GM10248 (cell line): ENCODE results near the gene ICAM5.

ENCODE experiments used
- CTCF ChIA-PET: fragments of 300-600 bp; sonication (Branson Sonifier 250); formaldehyde crosslinking; extraction: SDS; loops from one replicate; lab custom pipeline; 2021; ENCODE audit warnings: antibody characterized with exemption; lab: Yijun Ruan, JAX
- POLR2A ChIA-PET: fragments of 350-650 bp; sonication (Branson Sonifier 250); formaldehyde crosslinking; extraction: SDS; loops from one replicate; lab custom pipeline; 2020; ENCODE audit warnings: antibody characterized with exemption; lab: Yijun Ruan, JAX
- DNase-seq: peaks from one replicate; pipeline ENCODE4 v3.0.0; 2012; ENCODE audit errors: extremely low spot score
- TF ChIP-seq, protein P1 (sequence below): IDR thresholded peaks from 2 replicates; pipeline ENCODE4 v1.5.1; 2012; ENCODE audit warnings: mild to moderate bottlenecking, low read depth; ENCODE audit errors: extremely low read depth, missing control alignments, control extremely low read depth

Gene ICAM5

DNA sequence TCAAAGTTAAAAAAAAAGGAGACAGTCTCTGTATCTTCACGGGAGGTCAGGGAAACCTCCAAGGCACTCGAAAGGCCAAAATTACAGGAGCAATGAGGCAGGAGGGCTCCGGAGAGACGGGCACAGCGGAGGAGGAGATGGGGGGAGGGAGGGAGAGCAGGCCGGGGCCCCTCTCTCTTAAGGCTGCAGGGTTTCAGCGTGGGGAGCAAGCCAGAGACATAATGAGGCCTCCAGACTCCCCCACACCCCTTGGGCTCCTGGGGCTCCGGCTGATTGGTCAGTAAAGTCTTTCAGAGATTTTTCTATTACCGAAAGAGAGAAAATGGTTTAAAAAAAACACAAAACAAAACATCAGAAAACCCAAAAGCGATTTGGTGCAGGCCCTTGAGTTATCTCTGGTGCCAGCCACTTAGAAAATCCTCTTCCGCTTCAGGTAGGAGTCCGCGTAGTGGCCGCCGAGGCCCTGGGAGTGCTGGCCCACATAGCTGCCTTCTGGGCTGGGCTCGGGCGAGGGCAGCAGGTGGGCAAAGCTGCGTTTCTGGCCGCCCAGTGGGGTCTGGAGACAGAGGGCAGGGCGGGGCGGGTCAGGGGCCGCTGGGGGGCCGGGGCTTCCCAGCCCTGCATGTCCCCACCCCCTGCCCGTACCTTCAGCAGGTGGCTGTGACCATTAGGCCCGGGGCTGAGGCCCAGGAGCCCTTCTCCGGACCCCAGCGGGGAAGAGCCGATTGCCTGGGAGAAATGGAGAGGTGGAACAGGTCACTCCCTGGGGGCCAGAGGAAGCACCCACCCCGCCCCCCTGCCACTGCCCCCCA is 27.5 kb downstream of the ICAM5 start:
- TF ChIP-seq, protein P1, sequence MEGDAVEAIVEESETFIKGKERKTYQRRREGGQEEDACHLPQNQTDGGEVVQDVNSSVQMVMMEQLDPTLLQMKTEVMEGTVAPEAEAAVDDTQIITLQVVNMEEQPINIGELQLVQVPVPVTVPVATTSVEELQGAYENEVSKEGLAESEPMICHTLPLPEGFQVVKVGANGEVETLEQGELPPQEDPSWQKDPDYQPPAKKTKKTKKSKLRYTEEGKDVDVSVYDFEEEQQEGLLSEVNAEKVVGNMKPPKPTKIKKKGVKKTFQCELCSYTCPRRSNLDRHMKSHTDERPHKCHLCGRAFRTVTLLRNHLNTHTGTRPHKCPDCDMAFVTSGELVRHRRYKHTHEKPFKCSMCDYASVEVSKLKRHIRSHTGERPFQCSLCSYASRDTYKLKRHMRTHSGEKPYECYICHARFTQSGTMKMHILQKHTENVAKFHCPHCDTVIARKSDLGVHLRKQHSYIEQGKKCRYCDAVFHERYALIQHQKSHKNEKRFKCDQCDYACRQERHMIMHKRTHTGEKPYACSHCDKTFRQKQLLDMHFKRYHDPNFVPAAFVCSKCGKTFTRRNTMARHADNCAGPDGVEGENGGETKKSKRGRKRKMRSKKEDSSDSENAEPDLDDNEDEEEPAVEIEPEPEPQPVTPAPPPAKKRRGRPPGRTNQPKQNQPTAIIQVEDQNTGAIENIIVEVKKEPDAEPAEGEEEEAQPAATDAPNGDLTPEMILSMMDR, result no peak
- ChIA-PET POLR2A (interaction anchor here (0.6 to 1.8 kb wide), 3 partner anchors 16 to 46 kb away, joined by 4 to 9 read pairs (median 6); partner anchors contain the start of gene ICAM1), CTCF (interaction anchor here (1.6 to 1.9 kb wide), 2 partner anchors 55 to 74 kb away, joined by 3 to 4 read pairs; no protein-coding TSS in a partner anchor)
- DNase-seq, result no peak

DNA sequence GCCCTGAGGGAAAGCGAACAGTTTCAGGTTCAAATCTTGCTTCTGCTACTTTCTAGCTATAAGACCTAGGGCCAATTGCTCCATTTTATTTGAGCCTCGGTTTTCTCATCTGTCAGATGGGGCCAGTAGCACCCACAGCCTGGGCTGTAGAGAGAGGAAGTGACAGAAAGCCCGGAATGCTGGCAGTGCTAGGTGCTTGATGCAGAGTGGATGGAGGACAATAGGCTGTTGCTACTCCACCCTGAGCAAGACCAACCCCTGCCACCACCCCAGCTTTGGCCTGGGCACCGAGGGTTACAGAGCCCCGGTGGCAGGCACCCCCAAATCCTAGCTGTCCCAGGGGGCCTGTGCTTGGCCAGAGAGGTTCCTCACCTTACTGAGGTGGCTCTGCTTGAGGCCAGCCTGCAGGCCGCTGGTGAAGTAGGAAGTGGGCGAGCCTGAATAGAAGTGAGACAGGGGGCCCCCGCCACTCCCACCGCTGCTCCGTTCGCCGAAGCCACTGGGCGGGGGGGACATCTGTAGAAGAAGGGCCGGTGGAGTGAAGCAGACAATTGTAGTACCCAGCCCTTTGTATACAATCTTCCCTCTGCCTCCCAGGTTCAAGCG is 28.2 kb downstream of the ICAM5 start:
- TF ChIP-seq, protein P1, result no peak
- POLR2A ChIA-PET, result interaction anchor here (0.6 to 1.8 kb wide), 2 partner anchors 33 to 46 kb away, joined by 4 to 9 read pairs; partner anchors contain the start of gene ICAM1
- CTCF ChIA-PET, result interaction anchor here (1.6 kb wide), 1 partner anchor 56 kb away, joined by 3 read pairs; no protein-coding TSS in a partner anchor
- DNase-seq, result no peak

DNA sequence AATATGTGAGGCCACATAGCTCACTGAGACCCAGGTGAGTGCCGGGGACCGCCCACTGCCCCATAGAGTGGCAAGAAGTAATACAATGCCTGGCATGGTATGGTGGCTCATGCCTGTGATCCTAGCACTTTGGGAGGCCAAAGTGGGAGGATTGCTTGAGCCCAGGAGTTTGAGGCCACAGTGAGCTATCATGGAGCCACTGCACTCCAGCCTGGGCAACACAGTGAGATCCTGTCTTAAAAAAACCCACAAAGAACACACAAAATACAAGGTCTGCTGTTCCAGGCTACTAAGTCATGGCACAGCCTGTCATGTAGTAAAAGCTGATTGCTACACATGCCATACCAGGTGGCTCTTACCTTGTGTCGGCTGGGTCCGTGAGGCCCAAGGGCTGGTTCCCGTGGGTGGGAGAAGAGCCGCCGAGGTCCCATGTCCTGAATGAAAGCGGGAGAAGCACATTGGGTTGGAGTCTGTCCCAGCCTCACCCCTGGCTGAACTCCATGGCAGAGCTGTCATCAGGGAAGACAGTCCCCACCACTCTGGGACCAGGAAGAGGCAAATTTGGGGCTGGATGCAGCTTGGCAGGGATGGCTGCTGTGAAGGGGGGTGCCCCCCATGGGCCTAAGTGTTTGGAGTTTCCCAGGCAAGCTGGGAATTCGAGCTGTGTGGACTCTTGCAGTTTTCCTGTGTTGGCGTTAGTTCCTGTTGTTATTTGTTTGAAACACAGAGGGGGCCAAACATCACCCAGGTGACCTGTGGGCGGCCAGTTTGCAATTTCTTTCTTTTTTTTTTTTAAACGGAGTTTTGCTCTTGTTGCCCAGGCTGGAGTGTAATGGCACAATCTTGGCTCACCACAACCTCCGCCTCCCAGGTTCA is 29.3 kb downstream of the ICAM5 start:
- POLR2A ChIA-PET, result no interaction called here
- TF ChIP-seq, protein P1, result no peak
- DNase-seq, result no peak
- CTCF ChIA-PET, result interaction anchor here (1.3 kb wide), 1 partner anchor 13 kb away, joined by 3 read pairs; no protein-coding TSS in a partner anchor

DNA sequence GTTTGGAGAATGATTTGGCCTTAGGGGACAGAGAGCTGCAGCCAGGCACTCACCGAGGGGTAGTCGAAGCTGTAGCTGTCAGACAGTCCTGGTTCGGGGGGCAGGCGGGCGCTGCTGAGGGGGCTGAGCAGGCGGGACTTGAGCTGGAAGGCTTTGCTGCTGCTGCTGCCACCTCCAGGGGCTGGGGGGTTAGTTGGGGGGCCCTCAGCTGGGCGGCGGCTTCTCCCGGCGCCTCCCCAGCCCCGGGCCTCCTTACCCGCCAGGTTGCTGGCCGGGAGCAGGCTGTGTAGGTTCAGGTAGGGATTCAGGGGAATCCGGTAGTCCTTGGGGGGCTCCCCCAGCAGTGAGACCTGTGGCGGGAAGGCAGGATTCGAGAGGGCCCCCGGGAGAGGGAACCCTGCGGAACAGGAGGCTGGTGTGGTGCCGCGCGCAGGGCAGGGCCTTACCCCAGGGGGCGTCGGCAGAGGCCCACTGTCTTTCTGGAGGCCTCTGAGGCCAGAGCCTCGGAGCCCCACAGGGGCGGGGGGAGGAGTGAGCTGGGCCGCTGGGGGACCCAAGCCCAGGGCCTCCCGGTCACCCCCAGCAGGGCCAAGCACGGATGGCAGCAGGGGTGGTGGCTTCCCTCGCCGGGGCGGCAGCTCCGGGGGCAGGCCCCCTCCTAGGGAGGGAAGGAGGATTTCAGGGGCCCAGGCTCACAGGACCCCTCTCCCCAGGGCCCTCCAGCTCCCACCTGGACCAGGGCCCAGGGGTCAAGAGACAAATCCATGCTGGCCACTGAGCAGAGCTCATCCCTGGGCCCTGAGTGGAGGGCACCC is 31.1 kb downstream of the ICAM5 start:
- POLR2A ChIA-PET, result interaction anchor here (0.5 to 0.6 kb wide), 3 partner anchors 10 to 1147 kb away, joined by 3 to 6 read pairs (median 4); no protein-coding TSS in a partner anchor
- CTCF ChIA-PET, result interaction anchor here (1.5 to 1.8 kb wide), 2 partner anchors 9 to 68 kb away, joined by 4 to 6 read pairs; no protein-coding TSS in a partner anchor
- no peak for DNase-seq
- TF ChIP-seq, protein P1, result no peak

DNA sequence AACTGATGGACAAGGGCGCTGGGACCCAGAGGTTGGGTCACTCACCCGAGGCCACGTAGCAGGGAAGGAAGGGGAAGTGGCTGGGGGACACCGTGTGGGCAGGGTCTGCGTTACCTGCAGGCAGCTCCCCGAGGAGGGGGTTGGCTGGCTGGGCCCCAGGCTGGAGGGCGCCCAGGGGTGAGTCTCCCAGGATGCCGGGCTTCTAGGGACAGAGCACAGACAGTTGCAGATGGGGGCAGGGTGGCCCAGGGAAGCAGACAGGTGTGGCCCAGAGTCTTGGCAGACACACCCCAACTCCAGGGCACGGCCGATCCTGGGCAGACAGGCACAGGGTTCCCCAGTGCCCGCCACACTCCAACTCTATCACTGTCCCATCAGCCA is 31.7 kb downstream of the ICAM5 start:
- TF ChIP-seq, protein P1, result no peak
- CTCF ChIA-PET, result interaction anchor here (1.5 to 1.8 kb wide), 2 partner anchors 9 to 68 kb away, joined by 4 to 6 read pairs; no protein-coding TSS in a partner anchor

More for the DNA sequence above, 31.7 kb downstream of the ICAM5 start:
- POLR2A ChIA-PET, result interaction anchor here (0.5 kb wide), 1 partner anchor 10 kb away, joined by 6 read pairs; no protein-coding TSS in a partner anchor
- DNase-seq, result no peak
